Measurements from ENCODE around the gene INO80E. TPM values are rescaled to one million over a fixed set of nuclear protein-coding genes. Genes with fewer than 3 reads are reported as not detected.

The INO80E gene
- polyA plus RNA-seq, 1 experiment = 35.6 TPM

GRCh38 chr16:29972992-29973383, 23.1 kb upstream of the INO80E start:
- TF ChIP-seq CTCF (IDR thresholded peaks at IDR 0.05; ENCODE audit: insufficient read depth, low read depth, low read length) = no peak
- DNase-seq (ENCODE audit: low read depth) = no peak
- Histone ChIP-seq H3K4me3 (ENCODE audit: low read depth, low read length) (no peak overlapping the region), H3K36me3 (ENCODE audit: control insufficient read depth, insufficient read depth, low read length) (peaks cover 13% of the 10 kb centered on the region), H3K27me3 (ENCODE audit: control insufficient read depth, insufficient read depth, low read length) (no peaks in the 10 kb centered on the region)
- ChIA-PET POLR2A (interaction anchor here (0.6 to 1.0 kb wide), 6 partner anchors 10 to 152 kb away, joined by 3 to 9 read pairs (median 5); partner anchors contain the start of genes KCTD13, MVP and TMEM219), CTCF (interaction anchor here (0.8 to 1.7 kb wide), 3 partner anchors 11 to 66 kb away, joined by 3 to 5 read pairs (median 3); partner anchors contain the start of gene TMEM219)

DNA sequence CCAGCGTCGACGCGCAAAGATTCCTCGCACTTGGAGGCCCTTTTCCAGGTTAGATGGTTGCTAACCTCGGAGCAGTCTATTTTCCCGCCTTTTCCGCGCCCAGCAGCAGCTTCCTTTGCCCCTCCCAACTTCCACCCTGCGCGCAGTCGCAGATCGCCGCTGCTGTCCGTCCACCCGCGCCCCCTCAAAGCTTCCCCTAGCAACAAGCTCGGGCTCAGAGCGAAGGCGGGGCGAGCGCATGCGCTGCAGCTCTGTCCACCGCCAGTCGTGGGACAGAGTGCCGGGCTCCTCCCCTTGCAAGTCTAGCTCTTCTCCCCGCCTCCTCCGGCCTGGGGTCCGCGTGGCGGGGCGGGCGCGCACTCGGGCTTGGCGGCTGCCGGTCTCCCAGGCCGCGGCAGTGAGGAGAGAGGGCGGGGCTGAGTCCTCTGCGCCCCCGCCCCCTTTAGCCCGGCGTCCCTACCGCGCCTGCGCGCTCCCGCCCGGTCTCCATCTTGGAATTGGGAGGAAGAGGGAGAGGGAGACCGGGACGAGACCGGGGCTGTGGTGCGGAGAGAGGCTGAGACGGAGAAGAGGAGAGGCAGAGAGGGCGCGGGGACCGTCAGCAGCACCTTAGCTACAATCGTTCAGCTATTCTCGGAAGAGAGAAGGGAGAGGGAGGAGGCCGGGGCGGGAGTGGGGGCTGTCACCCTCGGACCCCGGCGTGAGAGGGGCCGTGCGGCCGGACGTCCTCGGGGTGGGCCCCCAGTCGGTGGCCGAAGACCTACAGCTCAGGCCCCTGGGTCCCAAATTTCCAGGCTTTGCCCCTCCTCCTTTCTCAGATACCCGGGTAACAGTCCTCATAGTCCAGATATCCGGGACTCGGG, 22.4 kb upstream of the INO80E start, which contains the start of gene TAOK2:
Gene TAOK2, plus strand, starts transcription at position 485 of the 863 bp plus-strand sequence. CDS start 3,905 bp downstream, outside the sequence.
- CTCF ChIA-PET = interaction anchor here (0.8 to 1.7 kb wide), 3 partner anchors 12 to 67 kb away, joined by 3 to 5 read pairs (median 3); partner anchors contain the start of gene TMEM219
- Histone ChIP-seq H3K4me3 (ENCODE audit: low read depth, low read length) (peak within 1 kb of the TSS; percentile 83), H3K36me3 (ENCODE audit: control insufficient read depth, insufficient read depth, low read length) (peaks cover 18% of the 10 kb centered on the region), H3K27me3 (ENCODE audit: control insufficient read depth, insufficient read depth, low read length) (no peaks in the 10 kb centered on the region)
- peak; percentile 99 for DNase-seq (ENCODE audit: low read depth)
- POLR2A ChIA-PET = interaction anchor here (0.6 to 1.0 kb wide), 6 partner anchors 11 to 153 kb away, joined by 3 to 9 read pairs (median 5); partner anchors contain the start of genes KCTD13, MVP and TMEM219
- no peak for TF ChIP-seq CTCF (IDR thresholded peaks at IDR 0.05; ENCODE audit: insufficient read depth, low read depth, low read length)

GRCh38 chr16:29974291-29975133, 21.5 kb upstream of the INO80E start:
- ChIA-PET CTCF (interaction anchor here (0.9 to 1.8 kb wide), 2 partner anchors 13 to 73 kb away, joined by 3 to 4 read pairs; no protein-coding TSS in a partner anchor), POLR2A (interaction anchor here (0.6 kb wide), 1 partner anchor 102 kb away, joined by 4 read pairs; no protein-coding TSS in a partner anchor)
- H3K36me3 ChIP-seq (ENCODE audit: control insufficient read depth, insufficient read depth, low read length) = peaks cover 25% of the 10 kb centered on the region
- DNase-seq (ENCODE audit: low read depth) = no peak
- TF ChIP-seq CTCF (IDR thresholded peaks at IDR 0.05; ENCODE audit: insufficient read depth, low read depth, low read length) = no peak
- H3K4me3 ChIP-seq (ENCODE audit: low read depth, low read length) = peak overlapping the region; percentile 83
- no peaks in the 10 kb centered on the region for H3K27me3 ChIP-seq (ENCODE audit: control insufficient read depth, insufficient read depth, low read length)

DNA sequence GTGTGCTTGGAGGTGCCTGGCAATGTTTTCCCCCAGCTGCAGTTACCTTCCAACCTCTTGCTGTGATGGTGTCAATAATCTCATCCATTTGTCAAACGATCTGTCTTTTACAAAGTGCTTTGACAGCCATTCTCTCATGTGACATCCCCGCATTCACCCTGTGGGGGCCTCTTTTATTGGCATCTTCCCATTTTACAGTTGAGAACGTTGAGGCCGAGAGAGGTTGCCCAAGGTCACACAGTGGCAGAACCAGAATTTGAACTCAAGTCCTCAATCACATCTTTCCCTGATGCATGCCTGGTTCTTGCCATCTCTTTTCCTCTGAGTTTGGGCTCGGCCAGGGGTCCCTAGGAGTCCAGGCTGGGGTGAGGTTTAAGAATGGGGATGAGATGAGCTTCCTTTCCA, 20.9 kb upstream of the INO80E start:
- ChIA-PET CTCF (interaction anchor here (0.9 to 1.8 kb wide), 2 partner anchors 12 to 74 kb away, joined by 3 to 4 read pairs; no protein-coding TSS in a partner anchor), POLR2A (interaction anchor here (0.6 kb wide), 1 partner anchor 103 kb away, joined by 4 read pairs; no protein-coding TSS in a partner anchor)
- no peak for TF ChIP-seq CTCF (IDR thresholded peaks at IDR 0.05; ENCODE audit: insufficient read depth, low read depth, low read length)
- H3K36me3 ChIP-seq (ENCODE audit: control insufficient read depth, insufficient read depth, low read length) = peaks cover 26% of the 10 kb centered on the region
- no peak for DNase-seq (ENCODE audit: low read depth)
- peak overlapping the region; percentile 83 for H3K4me3 ChIP-seq (ENCODE audit: low read depth, low read length)
- no peaks in the 10 kb centered on the region for H3K27me3 ChIP-seq (ENCODE audit: control insufficient read depth, insufficient read depth, low read length)
